HepG2 (cell line): ENCODE results near the gene ADAM22. TPM values are rescaled to one million over a fixed set of nuclear protein-coding genes. Genes with fewer than 3 reads are reported as not detected.

Source experiments
- BORCS8-MEF2B ChIP-seq: sonication (generic); formaldehyde crosslinking; IDR thresholded peaks from 2 replicates; pipeline ENCODE4 v1.8.0; 2022; ENCODE audit warnings: mild to moderate bottlenecking, missing genetic modification reagents
- NFIC ChIP-seq: IDR thresholded peaks from 2 replicates; pipeline ENCODE4 v1.6.1; 2012; ENCODE audit warnings: mild to moderate bottlenecking, low read length, inconsistent platforms
- TBX3 ChIP-seq: fragments of 450-650 bp; IDR thresholded peaks from 2 replicates; pipeline ENCODE4 v1.6.1; 2017; ENCODE audit warnings: antibody characterized with exemption, mild to moderate bottlenecking, inconsistent platforms, borderline replicate concordance
- TGIF2 ChIP-seq: IDR thresholded peaks from 2 replicates; pipeline ENCODE4 v1.6.1; 2016; ENCODE audit warnings: control low read depth, missing compliant biosample characterization
- ZFP41 ChIP-seq: sonication (generic); formaldehyde crosslinking; IDR thresholded peaks from 2 replicates; pipeline ENCODE4 v1.4.0; 2020; ENCODE audit warnings: mild to moderate bottlenecking, missing genetic modification reagents, borderline replicate concordance
- ZNF121 ChIP-seq: sonication (generic); formaldehyde crosslinking; IDR thresholded peaks from 2 replicates; pipeline ENCODE4 v1.5.0; 2020; ENCODE audit warnings: mild to moderate bottlenecking, missing genetic modification reagents
- ZNF331 ChIP-seq: sonication (generic); formaldehyde crosslinking; IDR thresholded peaks from 2 replicates; pipeline ENCODE4 v1.4.0; 2020; ENCODE audit warnings: missing genetic modification reagents
- ZNF333 ChIP-seq: sonication (generic); formaldehyde crosslinking; IDR thresholded peaks from 2 replicates; pipeline ENCODE4 v1.4.0; 2020; ENCODE audit warnings: mild to moderate bottlenecking, missing genetic modification reagents, borderline replicate concordance
- ZNF570 ChIP-seq: sonication (generic); formaldehyde crosslinking; IDR thresholded peaks from 2 replicates; pipeline ENCODE4 v1.4.0; 2020; ENCODE audit warnings: mild to moderate bottlenecking, missing genetic modification reagents, borderline replicate concordance
- ZNF839 ChIP-seq: sonication (generic); formaldehyde crosslinking; IDR thresholded peaks from 2 replicates; pipeline ENCODE4 v1.4.0; 2020; ENCODE audit warnings: missing genetic modification reagents, mild to moderate bottlenecking, borderline replicate concordance
- polyA plus RNA-seq, 8 experiments: library from polyadenylated mRNA; depleted of rRNA in 3 of 8; stranded (reverse) in 7 of 8; unstranded in 1 of 8; fragments of >200 nt; fragmentation: Illumina TruSeq in 4 of 8; extraction: Trizol in 4 of 8; gene quantifications; 2 replicates each; pipeline versions ENCODE4 v1.2.1 to v1.2.3, GENCODE V29; 2011 to 2016; ENCODE audit warnings: low read depth in 4 of 8, missing spikeins in 1 of 8, mixed read lengths in 1 of 8; ENCODE audit not compliant: insufficient read depth in 1 of 8
- total RNA-seq, 5 experiments: library from RNA; depleted of rRNA; stranded (reverse); fragments of >200 nt; fragmentation: Illumina TruSeq; extraction: Trizol; gene quantifications; 2 replicates each; pipeline ENCODE4 v1.2.3, GENCODE V29; 2016; ENCODE audit warnings: low read depth in 1 of 5
- TF ChIP-seq, protein P1 (sequence below): sonication (generic); formaldehyde crosslinking; IDR thresholded peaks from one replicate; pipeline ENCODE4 v1.5.1; 2020; ENCODE audit warnings: mild to moderate bottlenecking, missing genetic modification reagents; ENCODE audit errors: not compliant biosample characterization
- TF ChIP-seq, protein P2 (sequence below): sonication (generic); formaldehyde crosslinking; IDR thresholded peaks from 2 replicates; pipeline ENCODE4 v1.5.0; 2020; ENCODE audit warnings: mild to moderate bottlenecking, missing genetic modification reagents, borderline replicate concordance
- TF ChIP-seq, protein P3 (sequence below), 2 experiments: sonication (generic) in 1 of 2; formaldehyde crosslinking in 1 of 2; IDR thresholded peaks; 2 replicates each; pipeline versions ENCODE4 v1.4.0 to v1.6.1; 2016 to 2020; ENCODE audit warnings: borderline replicate concordance in 1 of 2, low read depth in 1 of 2, mild to moderate bottlenecking in 1 of 2, missing genetic modification reagents in 1 of 2

The ADAM22 gene
- total and polyA plus RNA-seq, 2 of the 13 experiments (the other 11 are each of a cell fraction or from before 2014, with no cell fraction given): 1.9 to 6.7 TPM

DNA sequence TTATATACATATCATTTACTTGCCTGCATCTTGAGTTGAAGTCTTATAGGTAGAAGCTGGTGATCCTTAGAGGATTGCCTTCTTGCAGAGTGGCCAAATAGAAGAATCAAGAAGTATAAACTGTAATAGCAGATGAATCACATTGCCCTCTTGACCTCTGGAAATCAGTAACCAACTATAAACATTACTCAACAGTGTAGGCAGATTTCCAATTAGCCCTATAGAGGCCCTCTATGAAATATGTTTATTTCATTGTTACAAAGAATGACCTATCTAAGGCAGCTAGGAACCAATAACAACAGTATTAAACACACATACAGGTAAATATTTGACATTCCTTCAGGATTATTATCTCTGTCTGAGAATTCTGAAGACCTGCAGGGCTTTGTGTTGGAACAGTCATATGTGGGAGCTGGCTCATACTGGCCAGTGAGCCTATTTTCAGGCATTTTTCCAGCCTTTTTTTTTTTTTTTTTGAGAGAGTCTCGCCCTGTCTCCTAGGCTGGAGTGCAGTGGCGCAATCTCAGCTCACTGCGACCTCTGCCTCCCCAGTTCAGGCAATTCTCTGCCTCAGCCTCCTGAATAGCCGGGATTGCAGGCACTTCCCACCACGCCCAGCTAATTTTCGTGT, 292.9 kb downstream of the ADAM22 start (continued):
- TF ChIP-seq, protein P1, sequence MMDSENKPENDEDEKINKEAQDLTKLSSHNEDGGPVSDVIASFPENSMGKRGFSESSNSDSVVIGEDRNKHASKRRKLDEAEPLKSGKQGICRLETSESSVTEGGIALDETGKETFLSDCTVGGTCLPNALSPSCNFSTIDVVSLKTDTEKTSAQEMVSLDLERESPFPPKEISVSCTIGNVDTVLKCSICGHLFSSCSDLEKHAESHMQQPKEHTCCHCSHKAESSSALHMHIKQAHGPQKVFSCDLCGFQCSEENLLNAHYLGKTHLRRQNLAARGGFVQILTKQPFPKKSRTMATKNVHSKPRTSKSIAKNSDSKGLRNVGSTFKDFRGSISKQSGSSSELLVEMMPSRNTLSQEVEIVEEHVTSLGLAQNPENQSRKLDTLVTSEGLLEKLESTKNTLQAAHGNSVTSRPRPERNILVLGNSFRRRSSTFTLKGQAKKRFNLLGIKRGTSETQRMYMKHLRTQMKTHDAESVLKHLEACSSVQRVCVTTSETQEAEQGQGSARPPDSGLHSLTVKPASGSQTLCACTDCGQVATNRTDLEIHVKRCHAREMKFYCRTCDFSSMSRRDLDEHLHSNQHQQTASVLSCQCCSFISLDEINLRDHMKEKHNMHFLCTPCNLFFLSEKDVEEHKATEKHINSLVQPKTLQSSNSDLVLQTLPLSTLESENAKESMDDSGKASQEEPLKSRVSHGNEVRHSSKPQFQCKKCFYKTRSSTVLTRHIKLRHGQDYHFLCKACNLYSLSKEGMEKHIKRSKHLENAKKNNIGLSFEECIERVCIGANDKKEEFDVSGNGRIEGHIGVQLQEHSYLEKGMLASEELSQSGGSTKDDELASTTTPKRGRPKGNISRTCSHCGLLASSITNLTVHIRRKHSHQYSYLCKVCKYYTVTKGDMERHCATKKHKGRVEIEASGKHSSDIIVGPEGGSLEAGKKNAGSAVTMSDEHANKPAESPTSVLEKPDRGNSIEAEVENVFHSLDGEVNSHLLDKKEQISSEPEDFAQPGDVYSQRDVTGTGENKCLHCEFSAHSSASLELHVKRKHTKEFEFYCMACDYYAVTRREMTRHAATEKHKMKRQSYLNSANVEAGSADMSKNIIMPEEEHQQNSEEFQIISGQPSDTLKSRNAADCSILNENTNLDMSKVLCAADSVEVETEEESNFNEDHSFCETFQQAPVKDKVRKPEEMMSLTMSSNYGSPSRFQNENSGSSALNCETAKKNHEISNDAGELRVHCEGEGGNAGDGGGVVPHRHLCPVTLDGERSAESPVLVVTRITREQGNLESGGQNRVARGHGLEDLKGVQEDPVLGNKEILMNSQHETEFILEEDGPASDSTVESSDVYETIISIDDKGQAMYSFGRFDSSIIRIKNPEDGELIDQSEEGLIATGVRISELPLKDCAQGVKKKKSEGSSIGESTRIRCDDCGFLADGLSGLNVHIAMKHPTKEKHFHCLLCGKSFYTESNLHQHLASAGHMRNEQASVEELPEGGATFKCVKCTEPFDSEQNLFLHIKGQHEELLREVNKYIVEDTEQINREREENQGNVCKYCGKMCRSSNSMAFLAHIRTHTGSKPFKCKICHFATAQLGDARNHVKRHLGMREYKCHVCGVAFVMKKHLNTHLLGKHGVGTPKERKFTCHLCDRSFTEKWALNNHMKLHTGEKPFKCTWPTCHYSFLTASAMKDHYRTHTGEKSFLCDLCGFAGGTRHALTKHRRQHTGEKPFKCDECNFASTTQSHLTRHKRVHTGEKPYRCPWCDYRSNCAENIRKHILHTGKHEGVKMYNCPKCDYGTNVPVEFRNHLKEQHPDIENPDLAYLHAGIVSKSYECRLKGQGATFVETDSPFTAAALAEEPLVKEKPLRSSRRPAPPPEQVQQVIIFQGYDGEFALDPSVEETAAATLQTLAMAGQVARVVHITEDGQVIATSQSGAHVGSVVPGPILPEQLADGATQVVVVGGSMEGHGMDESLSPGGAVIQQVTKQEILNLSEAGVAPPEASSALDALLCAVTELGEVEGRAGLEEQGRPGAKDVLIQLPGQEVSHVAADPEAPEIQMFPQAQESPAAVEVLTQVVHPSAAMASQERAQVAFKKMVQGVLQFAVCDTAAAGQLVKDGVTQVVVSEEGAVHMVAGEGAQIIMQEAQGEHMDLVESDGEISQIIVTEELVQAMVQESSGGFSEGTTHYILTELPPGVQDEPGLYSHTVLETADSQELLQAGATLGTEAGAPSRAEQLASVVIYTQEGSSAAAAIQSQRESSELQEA (CRISPR knock-in tag): no peak
- TF ChIP-seq TBX3 (peak; percentile 91; the same call in 1 of the 2 replicates), ZNF570 (CRISPR knock-in tag) (no peak), ZFP41 (CRISPR knock-in tag) (no peak), BORCS8-MEF2B (no peak), ZNF331 (CRISPR knock-in tag) (no peak), ZNF333 (CRISPR knock-in tag) (no peak), NFIC (peak; percentile 71; the same call in 1 of the 2 replicates), ZNF121 (CRISPR knock-in tag) (no peak), ZNF839 (CRISPR knock-in tag) (no peak), TGIF2 (CRISPR knock-in tag) (0 out of 2 replicates have a peak, but pooled peaks have one; percentile 49)
- TF ChIP-seq, protein P2, sequence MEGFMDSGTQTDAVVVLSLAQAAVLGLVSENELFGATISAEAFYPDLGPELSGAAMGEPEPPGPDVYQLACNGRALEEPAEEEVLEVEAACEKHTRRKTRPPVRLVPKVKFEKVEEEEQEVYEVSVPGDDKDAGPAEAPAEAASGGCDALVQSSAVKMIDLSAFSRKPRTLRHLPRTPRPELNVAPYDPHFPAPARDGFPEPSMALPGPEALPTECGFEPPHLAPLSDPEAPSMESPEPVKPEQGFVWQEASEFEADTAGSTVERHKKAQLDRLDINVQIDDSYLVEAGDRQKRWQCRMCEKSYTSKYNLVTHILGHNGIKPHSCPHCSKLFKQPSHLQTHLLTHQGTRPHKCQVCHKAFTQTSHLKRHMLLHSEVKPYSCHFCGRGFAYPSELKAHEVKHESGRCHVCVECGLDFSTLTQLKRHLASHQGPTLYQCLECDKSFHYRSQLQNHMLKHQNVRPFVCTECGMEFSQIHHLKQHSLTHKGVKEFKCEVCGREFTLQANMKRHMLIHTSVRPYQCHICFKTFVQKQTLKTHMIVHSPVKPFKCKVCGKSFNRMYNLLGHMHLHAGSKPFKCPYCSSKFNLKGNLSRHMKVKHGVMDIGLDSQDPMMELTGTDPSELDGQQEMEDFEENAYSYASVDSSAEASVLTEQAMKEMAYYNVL (CRISPR knock-in tag): no peak
- TF ChIP-seq, protein P3, sequence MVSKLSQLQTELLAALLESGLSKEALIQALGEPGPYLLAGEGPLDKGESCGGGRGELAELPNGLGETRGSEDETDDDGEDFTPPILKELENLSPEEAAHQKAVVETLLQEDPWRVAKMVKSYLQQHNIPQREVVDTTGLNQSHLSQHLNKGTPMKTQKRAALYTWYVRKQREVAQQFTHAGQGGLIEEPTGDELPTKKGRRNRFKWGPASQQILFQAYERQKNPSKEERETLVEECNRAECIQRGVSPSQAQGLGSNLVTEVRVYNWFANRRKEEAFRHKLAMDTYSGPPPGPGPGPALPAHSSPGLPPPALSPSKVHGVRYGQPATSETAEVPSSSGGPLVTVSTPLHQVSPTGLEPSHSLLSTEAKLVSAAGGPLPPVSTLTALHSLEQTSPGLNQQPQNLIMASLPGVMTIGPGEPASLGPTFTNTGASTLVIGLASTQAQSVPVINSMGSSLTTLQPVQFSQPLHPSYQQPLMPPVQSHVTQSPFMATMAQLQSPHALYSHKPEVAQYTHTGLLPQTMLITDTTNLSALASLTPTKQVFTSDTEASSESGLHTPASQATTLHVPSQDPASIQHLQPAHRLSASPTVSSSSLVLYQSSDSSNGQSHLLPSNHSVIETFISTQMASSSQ (IDR thresholded peaks at IDR 0.05; ENCODE audit: low read depth): peak; percentile 94
- TF ChIP-seq, protein P3 (CRISPR knock-in tag; IDR thresholded peaks at IDR 0.05; ENCODE audit: borderline replicate concordance): peak; percentile 97
